Karpas-422 (cell line): ENCODE data around the gene TTC31. TPM values are rescaled to one million over a fixed set of nuclear protein-coding genes. Genes with fewer than 3 reads are reported as not detected.

Experiments
- DNase-seq: peaks from one replicate; pipeline ENCODE4 v3.0.0-alpha.2; 2015
- H2AFZ ChIP-seq: fragments of 200-600 bp; sonication (generic); 2 replicates; pipeline ENCODE4 v1.6.1; 2014; ENCODE audit warnings: antibody characterized with exemption, low read length, mixed read lengths
- H3K27ac ChIP-seq: fragments of 200-600 bp; sonication (generic); 2 replicates; pipeline ENCODE4 v1.5.1; 2014; ENCODE audit warnings: mild to moderate bottlenecking, low read length, moderate library complexity
- H3K27me3 ChIP-seq: fragments of 200-600 bp; sonication (generic); 2 replicates; pipeline ENCODE4 v1.6.1; 2014; ENCODE audit warnings: low read length, mixed read lengths
- H3K36me3 ChIP-seq: fragments of 200-600 bp; sonication (generic); 2 replicates; pipeline ENCODE4 v1.6.1; 2014; ENCODE audit warnings: low read length, mixed read lengths; ENCODE audit not compliant: insufficient read depth
- H3K4me1 ChIP-seq: fragments of 200-600 bp; sonication (generic); 2 replicates; pipeline ENCODE4 v1.6.1; 2014; ENCODE audit warnings: mild to moderate bottlenecking, low read length, mixed read lengths
- H3K4me2 ChIP-seq: fragments of 200-600 bp; sonication (generic); 2 replicates; pipeline ENCODE4 v1.6.1; 2014; ENCODE audit warnings: low read length, low read depth, mild to moderate bottlenecking; ENCODE audit not compliant: poor library complexity, severe bottlenecking
- H3K4me3 ChIP-seq: fragments of 200-600 bp; sonication (generic); 2 replicates; pipeline ENCODE4 v1.5.1; 2014; ENCODE audit warnings: mild to moderate bottlenecking, antibody characterized with exemption, low read length, mixed read lengths
- H3K79me2 ChIP-seq: fragments of 200-600 bp; sonication (generic); 2 replicates; pipeline ENCODE4 v1.6.1; 2014; ENCODE audit warnings: mild to moderate bottlenecking, low read length, mixed read lengths
- H3K9ac ChIP-seq: fragments of 200-600 bp; sonication (generic); 2 replicates; pipeline ENCODE4 v1.6.0; 2014; ENCODE audit warnings: low read length
- H3K9me2 ChIP-seq: fragments of 200-600 bp; sonication (generic), shearing (Covaris generic); replicated peaks from 2 replicates; pipeline ENCODE4 v1.6.0; 2014; ENCODE audit warnings: mild to moderate bottlenecking, low read length, moderate library complexity; ENCODE audit not compliant: insufficient read depth
- H3K9me3 ChIP-seq: fragments of 300-700, 200-600 bp; sonication (generic); 2 replicates; pipeline ENCODE4 v1.6.1; 2014; ENCODE audit warnings: low read length, mixed read lengths
- H4K20me1 ChIP-seq: fragments of 200-600 bp; sonication (generic); 2 replicates; pipeline ENCODE4 v1.6.1; 2014; ENCODE audit warnings: mild to moderate bottlenecking, antibody characterized with exemption, low read length, low read depth; ENCODE audit not compliant: insufficient read depth
- total RNA-seq: library from RNA; depleted of rRNA; stranded (reverse); fragments of >200 nt; shearing (Covaris generic); gene quantifications from 2 replicates; pipeline ENCODE4 v1.2.3, GENCODE V29; 2014; ENCODE audit warnings: low replicate concordance

The TTC31 gene
- total RNA-seq, 1 experiment from 2014 or later = 54.9 TPM

DNA sequence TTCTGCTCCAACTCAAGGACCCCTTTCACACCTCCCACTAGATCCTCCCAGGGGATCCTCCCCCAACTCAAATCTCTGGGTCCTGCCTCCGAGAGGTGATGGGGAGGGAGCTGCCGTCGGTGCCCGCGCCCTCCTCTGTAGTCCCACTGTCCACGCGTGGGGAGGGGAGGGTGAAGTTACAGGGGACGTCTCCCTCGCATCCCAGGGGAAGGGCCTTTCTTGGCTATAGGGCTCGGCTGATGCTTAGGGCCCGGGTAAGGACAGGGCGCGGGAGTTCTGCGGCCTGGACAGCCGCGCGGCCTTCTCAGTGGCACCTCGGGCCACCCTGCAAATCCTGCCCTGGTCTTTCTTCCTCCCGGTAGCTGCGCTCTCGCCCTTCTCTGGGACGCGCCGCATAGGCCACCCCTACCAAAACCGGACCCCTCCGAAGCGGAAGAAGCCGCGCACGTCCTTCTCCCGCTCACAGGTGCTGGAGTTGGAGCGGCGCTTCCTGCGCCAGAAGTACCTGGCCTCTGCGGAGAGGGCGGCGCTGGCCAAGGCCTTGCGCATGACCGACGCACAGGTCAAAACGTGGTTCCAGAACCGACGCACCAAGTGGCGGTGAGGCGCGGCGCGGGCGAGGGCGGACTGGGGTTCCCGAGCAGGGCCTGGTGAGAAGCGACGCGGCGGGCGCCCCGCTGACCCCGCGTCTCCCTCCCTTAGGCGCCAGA, 32.5 kb downstream of the TTC31 start:
- Histone ChIP-seq H3K36me3 (no peaks in the 10 kb centered on the region), H3K27me3 (no peaks in the 10 kb centered on the region), H3K4me1 (peaks cover 5% of the 10 kb centered on the region), H3K9me3 (no peaks in the 10 kb centered on the region), H3K27ac (no peak overlapping the region), H3K9me2 (no peaks in the 10 kb centered on the region), H4K20me1 (no peaks in the 10 kb centered on the region), H3K9ac (no peak overlapping the region), H3K79me2 (no peaks in the 10 kb centered on the region), H3K4me3 (no peak overlapping the region), H2AFZ (no peak overlapping the region), H3K4me2 (no peak overlapping the region)
- DNase-seq = no peak

DNA sequence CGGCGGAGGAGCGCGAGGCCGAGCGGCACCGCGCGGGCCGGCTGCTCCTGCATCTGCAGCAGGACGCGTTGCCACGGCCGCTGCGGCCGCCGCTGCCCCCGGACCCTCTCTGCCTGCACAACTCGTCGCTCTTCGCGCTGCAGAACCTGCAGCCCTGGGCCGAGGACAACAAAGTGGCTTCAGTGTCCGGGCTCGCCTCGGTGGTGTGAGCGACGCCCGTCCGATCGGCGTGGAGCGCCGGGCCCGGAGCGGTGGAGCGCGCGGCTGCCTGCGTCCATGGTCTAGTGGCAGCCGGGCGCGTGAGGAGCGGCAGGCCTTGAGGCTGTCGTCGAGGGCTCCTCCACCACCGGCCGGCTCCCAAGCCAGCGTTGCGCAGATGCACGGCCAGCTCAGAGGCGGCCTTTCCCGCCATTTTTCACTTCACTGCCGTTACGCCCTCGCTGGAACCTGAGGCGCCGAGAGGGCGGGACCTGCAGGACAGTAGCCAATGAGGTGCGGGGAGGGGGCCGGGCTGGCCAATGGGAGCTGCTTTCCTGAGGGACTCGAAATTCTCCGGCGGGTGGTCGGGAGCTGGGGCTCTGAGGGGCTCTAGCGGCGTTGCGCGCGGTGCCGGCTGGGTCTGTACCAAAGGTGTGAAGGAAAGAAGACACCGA, 33.2 kb downstream of the TTC31 start:
- no peaks in the 10 kb centered on the region for H4K20me1 ChIP-seq
- H3K9ac ChIP-seq = no peak overlapping the region
- H3K36me3 ChIP-seq = no peaks in the 10 kb centered on the region
- H3K4me2 ChIP-seq = no peak overlapping the region
- H3K27ac ChIP-seq = no peak overlapping the region
- no peaks in the 10 kb centered on the region for H3K79me2 ChIP-seq
- no peaks in the 10 kb centered on the region for H3K27me3 ChIP-seq
- H3K9me2 ChIP-seq = no peaks in the 10 kb centered on the region
- H3K9me3 ChIP-seq = no peaks in the 10 kb centered on the region
- H3K4me3 ChIP-seq = no peak overlapping the region
- no peak for DNase-seq
- H2AFZ ChIP-seq = no peak overlapping the region
- peaks cover 5% of the 10 kb centered on the region for H3K4me1 ChIP-seq

DNA sequence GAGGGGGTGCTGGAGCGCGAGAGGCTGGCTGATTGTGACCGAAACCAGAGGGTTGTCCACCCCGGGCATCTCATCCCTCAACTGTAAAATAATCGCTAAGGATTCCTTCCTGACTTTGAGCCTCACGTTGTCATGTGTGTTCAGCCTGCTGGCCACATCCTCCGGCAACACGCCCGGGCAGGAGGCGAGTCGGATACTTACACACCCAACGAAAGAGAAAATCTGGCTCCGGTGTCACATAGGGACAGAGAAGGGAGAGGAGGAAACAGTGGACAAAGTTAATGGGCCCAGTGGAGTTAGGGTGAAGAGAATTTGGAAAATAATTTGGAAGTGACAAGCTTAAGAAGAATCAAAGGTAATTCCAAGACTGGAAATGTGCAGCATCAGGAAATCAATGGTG, 33.8 kb downstream of the TTC31 start:
- DNase-seq = no peak
- H3K27me3 ChIP-seq = no peaks in the 10 kb centered on the region
- H3K9ac ChIP-seq = no peak overlapping the region
- no peaks in the 10 kb centered on the region for H3K9me2 ChIP-seq
- peaks cover 5% of the 10 kb centered on the region for H3K4me1 ChIP-seq
- H3K79me2 ChIP-seq = no peaks in the 10 kb centered on the region
- H3K9me3 ChIP-seq = no peaks in the 10 kb centered on the region
- H3K4me3 ChIP-seq = no peak overlapping the region
- no peak overlapping the region for H3K4me2 ChIP-seq
- H3K27ac ChIP-seq = no peak overlapping the region
- no peak overlapping the region for H2AFZ ChIP-seq
- no peaks in the 10 kb centered on the region for H4K20me1 ChIP-seq
- no peaks in the 10 kb centered on the region for H3K36me3 ChIP-seq

DNA sequence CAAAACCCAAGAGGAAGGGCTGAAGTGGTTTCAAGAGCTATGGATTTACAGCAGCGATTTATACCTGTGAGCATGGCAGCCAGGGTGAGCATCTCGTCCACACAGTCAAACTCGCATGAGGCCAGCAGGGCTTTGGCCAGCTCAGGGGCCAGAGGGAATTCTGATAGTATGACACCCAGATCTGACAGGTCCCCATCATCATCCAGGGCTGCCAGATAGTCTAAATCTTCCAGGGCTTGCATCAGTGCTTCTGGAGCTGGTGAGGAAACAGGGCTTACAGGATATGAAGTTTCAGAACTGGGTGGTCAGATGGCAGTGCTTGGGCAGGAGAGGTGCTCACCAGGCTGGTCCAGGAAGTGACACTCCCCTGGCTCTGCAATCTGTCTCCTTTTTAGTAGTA, 39.6 kb downstream of the TTC31 start:
- no peaks in the 10 kb centered on the region for H3K9me2 ChIP-seq
- no peak overlapping the region for H3K4me2 ChIP-seq
- DNase-seq = no peak

DNA sequence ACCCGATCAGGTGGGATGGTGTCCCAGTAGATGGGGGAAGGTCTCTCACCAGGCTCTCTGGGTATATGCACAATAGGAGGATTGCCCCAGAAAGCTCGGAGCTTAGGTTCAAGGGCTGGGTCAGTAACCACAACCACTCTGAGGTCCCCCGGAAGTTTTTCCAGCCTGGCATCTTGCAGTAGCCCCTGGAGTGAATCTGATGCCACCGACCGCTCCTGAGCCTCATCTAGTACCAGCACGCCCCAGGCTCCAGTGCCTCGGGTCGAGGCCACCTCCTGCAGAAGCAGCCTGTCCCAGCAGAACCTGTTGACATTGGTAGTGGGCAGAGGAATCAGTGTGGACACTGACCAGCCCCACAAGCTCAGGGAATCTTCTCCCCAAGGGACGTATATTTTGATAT, 41.1 kb downstream of the TTC31 start:
- Histone ChIP-seq H2AFZ (no peak overlapping the region), H3K9ac (no peak overlapping the region), H3K4me1 (peaks cover 24% of the 10 kb centered on the region), H3K27me3 (no peaks in the 10 kb centered on the region), H3K36me3 (peaks cover 31% of the 10 kb centered on the region), H3K9me2 (no peaks in the 10 kb centered on the region), H3K79me2 (peaks cover 15% of the 10 kb centered on the region), H4K20me1 (peaks cover 13% of the 10 kb centered on the region; the same call in 1 of the 2 replicates), H3K4me3 (no peak overlapping the region), H3K4me2 (no peak overlapping the region), H3K27ac (no peak overlapping the region), H3K9me3 (no peaks in the 10 kb centered on the region)
- DNase-seq = no peak

More for the DNA sequence above, 39.6 kb downstream of the TTC31 start:
- Histone ChIP-seq H4K20me1 (peaks cover under 1% of the 10 kb centered on the region; the same call in 1 of the 2 replicates), H3K27me3 (no peaks in the 10 kb centered on the region), H3K36me3 (peaks cover 23% of the 10 kb centered on the region), H3K9me3 (no peaks in the 10 kb centered on the region), H2AFZ (no peak overlapping the region), H3K4me1 (peaks cover 12% of the 10 kb centered on the region), H3K27ac (no peak overlapping the region), H3K9ac (no peak overlapping the region), H3K4me3 (no peak overlapping the region), H3K79me2 (peaks cover under 1% of the 10 kb centered on the region; the same call in 1 of the 2 replicates)

DNA sequence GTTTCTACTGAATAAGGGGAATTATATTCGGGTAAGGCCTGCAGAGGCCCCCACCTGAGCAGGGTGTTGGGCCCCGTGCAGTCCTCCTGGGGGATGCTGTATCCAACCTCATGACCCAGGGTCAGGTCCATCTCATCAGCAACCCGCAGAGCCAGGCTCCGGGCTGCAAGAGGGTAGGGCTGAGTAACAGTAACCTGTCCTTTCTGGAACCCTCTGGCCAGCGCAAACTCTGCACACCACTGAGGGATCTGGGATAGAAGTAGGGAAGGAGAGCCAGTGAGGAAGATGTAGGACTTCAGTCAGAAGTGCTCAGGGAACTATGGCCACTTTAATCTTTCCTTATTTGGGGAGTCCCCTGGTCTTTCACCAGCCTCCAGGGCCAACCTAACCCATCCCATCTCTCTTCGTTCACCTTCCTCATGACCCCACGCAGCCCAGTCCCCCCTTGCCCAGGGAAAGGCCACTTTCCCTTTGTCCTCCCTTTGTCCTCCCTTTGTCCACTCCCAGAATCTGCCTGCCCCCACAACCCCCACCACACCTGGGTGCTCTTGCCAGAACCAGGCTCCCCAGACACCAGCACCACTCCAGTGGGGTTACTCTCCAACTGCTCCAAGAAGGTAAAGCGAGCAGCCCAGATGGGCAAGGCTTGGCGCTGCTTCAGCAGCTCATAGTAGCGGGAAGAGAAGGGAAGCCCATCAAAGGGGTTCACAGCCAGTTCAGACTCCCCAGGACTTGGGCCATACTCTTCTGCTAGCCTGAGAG, 42.3 kb downstream of the TTC31 start:
- no peak for DNase-seq
- no peak overlapping the region for H3K4me2 ChIP-seq
- peaks cover 13% of the 10 kb centered on the region; the same call in 1 of the 2 replicates for H4K20me1 ChIP-seq
- peaks cover 31% of the 10 kb centered on the region for H3K36me3 ChIP-seq
- no peaks in the 10 kb centered on the region for H3K9me2 ChIP-seq
- no peak overlapping the region for H3K4me3 ChIP-seq
- H3K9ac ChIP-seq = no peak overlapping the region
- H3K27me3 ChIP-seq = no peaks in the 10 kb centered on the region
- no peak overlapping the region for H2AFZ ChIP-seq
- no peaks in the 10 kb centered on the region for H3K9me3 ChIP-seq
- H3K79me2 ChIP-seq = peaks cover 23% of the 10 kb centered on the region
- no peak overlapping the region for H3K27ac ChIP-seq
- H3K4me1 ChIP-seq = peaks cover 24% of the 10 kb centered on the region

DNA sequence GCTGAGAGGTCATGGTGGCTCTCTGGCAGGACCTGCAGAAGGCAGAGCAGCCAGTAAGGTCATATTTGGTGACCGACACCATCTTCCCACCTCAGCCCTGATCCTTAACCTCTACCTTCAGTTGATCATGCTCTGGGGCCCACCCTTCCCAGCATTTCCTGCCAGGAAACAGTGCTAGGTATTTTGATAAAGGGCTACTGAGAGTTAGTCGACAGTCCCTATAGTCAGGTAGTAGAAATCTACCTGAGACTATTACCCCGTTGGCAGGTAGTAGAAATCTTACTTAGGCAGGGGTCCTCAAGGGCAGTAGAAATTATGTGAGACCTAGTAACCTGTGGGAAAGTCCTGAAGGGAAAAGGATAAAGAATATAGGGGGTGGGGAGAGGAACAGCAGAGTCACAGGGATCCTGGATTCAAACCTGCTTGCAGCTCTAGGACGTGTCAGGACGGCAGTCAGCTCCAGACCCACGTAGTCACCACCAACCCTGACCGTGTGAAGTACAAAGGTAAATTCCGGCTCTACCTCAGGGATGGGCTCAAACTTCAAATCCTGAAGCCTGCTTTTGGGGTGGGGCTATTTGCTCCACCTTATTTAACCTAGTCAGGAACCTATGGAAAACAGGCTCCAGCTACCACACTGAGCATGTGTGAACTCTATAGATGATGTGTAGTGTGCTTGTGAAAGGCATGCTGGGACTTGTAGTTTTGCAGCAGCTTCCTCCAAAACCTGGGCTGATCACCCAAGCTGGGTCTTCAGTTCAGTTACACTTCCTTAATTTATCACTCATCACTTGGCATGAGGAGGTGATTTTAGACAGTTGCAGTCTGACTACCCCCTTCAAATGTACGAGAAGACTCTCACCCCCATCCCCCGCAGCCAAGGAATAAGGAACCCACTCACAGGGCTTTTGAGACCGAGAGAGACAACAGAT, 43.1 kb downstream of the TTC31 start, which contains the start of gene DQX1:
Gene DQX1, minus strand, starts transcription at position 515 of the 932 bp plus-strand sequence. Its CDS starts 502 bp downstream, at position 13.
- Histone ChIP-seq H3K4me1 (peaks cover 30% of the 10 kb centered on the region), H3K9ac (no peak within 1 kb of the TSS), H3K4me2 (peak within 1 kb of the TSS; percentile 7), H3K79me2 (peaks cover 31% of the 10 kb centered on the region), H3K9me3 (no peaks in the 10 kb centered on the region), H3K9me2 (no peaks in the 10 kb centered on the region), H3K36me3 (peaks cover 31% of the 10 kb centered on the region), H3K27me3 (no peaks in the 10 kb centered on the region), H3K27ac (no peak within 1 kb of the TSS), H4K20me1 (peaks cover 13% of the 10 kb centered on the region; the same call in 1 of the 2 replicates), H2AFZ (no peak within 1 kb of the TSS), H3K4me3 (no peak within 1 kb of the TSS)
- peak; percentile 92 for DNase-seq
